Kidney tubule cell (primary cell): ENCODE measurements around the gene ABCD3.
A peak's percentile ranks its signal among the peaks of the same experiment; 100 is the strongest.
"Not testable (repeated sequence)": the region's sequence is repeated elsewhere in the genome, so short reads cannot be mapped to it uniquely, and the experiment has no call there.

Source experiments
- DNase-seq: peaks from one replicate; pipeline ENCODE4 v3.0.0-alpha.2; 2018; ENCODE audit warnings: low spot score

The ABCD3 gene

GRCh38 chr1:94413311-94413710 is 4.9 kb upstream of the ABCD3 start:
- DNase-seq = no peak

DNA sequence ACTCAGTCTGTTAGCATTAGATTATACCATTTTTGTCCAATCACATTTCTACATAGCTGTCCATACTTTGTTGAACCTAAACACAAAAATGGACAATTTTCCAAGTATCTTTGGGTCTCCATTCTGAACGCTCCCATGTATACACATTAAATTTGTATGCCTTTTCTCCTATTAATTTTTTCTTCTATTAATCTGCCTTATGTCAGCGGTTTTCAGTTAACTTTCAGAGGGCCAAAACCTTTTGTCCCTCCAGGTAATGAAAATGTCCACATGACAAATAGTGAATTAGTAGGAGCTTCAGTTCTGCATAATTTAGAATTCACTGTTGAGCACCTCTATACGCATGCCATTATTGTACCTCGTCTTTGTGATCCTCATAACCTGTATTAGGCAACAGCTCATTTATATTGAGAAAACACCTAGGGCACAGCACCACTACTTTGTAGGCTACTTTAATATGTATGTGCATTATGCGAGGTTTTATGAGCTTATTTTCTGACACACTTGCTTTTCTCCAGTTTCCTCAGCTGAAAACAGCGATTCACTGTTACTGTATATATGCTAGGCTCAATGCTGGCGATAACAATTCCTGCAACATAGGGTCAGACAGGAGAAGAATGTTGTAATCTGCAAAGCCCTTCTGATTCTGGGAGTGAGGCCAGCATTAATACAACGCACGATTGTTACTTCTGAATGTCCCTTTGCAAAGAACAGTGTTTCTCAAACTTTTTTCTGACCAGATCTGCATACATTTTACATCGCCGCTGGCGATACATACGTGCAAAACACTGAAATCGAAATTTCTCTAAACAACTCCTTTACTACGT is 1.1 kb upstream of the ABCD3 start:
- DNase-seq = peak; percentile 38

DNA sequence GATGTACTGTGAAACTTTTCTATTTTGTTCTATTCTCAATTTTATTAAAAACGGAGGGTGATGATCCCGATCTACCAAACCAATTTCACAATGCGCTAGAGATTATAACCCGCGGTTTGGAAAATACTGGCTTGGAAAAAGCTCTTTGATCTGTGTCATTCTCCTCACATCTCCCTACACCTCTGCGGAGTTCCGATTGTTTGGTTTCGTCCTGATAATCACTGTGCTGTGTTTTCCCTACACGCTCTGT is 536 bp upstream of the ABCD3 start:
- no peak for DNase-seq

- DNase-seq = peak; percentile 54
Observed at GRCh38 chr1:94418664-94419655, 771 bp downstream of the ABCD3 start.

DNA sequence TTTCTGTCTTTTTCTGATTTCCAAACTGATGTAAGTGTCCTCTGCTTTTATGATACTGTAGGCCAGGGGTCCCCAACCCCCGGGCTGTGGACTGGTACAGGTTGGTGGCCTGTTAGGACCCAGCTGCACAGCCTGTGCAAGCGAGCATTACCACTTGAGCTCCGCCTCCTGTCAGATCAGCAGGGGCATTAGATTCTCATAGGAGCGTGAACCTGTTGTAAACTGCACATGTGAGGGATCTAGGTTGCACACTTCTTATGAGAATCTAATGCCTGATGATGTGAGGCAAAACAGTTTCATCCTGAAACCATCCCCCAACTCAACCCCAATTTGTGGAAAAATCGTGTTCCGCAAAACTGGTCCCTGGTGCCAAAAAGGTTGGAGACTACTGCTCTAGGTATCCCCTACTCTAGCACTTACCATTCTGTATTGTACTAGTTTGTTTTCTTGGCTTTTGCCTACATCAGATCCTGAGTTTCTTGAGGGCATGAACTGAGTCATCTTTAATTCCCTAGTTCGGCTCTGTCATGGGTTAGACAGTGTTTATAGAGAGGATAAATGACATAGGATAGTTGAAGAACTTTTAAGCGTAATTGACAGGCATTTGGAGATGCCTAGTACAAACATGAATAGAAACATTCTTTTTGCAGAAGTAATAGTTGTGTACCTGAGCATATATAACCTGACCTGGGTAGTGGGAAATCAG is 4.1 kb downstream of the ABCD3 start:
- no peak for DNase-seq

- DNase-seq = no peak
Observed at GRCh38 chr1:94425821-94426484, 7.8 kb downstream of the ABCD3 start.

- DNase-seq = not testable (repeated sequence)
Observed at GRCh38 chr1:94426485-94426870, 8.3 kb downstream of the ABCD3 start.

DNA sequence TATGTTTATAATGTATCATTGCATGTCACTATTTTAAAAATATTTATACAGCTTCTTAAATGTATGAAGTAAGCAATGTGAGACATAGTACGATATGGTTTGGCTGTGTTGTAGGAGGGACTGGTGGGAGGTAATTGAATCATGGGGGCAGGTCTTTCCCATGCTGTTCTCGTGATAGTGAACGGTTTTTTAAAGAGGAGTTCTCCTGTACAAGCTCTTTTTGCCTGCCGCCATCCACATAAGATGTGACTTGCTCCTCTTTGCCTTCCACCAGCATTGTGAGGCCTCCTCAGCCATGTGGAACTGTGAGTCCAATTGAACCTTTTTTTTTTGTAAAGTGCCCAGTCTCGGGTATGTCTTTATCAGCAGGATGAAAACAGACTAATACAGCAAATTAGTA is 10.3 kb downstream of the ABCD3 start:
- no peak for DNase-seq

- DNase-seq = not testable (repeated sequence)
Observed at GRCh38 chr1:94428927-94429528, 10.8 kb downstream of the ABCD3 start.

DNA sequence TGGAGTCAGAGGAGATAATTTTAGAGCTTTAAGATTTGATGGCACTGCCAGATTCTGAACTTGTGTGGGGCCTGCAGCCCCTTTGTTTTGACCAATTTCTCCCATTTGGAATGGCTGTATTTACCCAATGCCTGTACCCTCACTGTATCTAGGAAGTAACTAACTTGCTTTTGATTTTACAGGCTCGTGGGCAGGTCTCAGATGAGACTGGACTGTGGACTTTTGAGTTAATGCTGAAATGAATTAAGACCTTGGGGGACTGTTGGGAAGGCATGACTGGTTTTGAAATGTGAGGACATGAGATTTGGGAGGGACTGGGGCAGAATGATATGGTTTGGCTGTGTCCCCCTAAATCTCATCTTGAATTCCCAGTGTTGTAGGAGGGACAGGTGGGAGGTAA is 11.9 kb downstream of the ABCD3 start:
- DNase-seq = not testable (repeated sequence)

DNA sequence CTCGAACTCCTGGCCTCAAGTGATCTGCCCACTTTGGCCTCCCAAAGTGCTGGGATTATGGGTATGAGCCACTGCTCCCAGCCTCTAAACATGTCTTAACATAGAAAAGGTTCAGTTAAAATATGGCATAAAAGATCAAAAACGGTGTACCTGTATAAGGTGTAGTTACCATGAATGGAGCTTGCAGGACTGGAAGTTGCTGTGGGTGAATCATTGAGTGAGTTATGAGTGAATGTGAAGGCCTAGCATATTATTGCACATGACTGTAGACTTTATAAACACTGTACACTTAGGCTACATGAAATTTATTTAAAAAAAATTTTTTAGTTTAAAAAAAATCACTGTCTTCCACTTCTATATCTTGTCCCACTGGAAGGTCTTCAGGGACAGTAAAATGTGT is 15.7 kb downstream of the ABCD3 start:
- DNase-seq = no peak

DNA sequence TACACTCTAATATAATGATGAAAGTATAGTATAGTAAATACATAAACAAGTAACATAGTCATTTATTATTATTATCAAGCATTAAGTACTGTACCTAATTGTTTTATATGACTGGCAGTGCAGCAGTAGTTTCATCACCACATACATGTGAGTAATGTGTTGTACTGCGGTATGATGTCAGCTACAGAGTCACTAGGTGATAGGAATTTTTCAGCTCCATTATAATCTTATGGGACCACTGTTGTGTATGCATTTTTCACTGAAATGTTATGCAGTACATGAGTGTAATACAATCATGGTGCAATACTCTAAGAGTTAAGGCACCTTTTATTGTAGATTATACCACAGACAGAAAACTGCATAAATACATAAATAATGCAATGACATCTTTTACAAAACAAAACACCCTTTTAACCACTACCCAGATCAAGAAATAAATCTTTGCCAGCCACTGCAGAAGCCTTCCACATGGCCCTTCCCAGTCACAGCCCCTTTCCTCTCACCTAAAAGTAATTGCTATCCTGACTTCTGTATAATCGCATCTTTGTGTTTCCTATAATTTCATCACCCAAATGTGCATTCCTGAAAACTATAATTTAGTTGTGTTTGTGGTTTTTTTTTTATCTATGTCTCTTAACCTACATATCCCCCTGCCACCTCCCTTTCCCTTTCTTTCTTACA is 16.3 kb downstream of the ABCD3 start:
- DNase-seq = peak; percentile 13

GRCh38 chr1:94438692-94439276 is 20.6 kb downstream of the ABCD3 start:
- no peak for DNase-seq

DNA sequence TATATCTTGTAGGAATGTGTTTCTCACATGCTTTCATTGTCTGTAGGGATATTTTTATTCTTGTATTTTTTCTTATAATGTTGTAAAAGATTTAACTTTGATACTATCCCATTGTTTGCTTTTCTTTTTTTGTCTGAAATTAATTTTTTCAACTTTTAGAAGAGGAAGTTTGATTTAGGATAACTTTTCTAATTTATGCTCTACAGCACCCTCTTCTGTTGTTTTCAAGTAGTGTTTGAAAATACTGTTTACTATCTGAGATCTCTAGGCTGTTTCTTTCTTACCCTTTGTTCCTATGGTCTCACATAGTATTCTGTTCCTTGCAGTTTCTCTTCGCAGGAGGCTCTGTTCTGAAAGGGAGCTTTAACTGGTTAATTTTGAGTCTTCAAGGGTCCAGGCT is 21.9 kb downstream of the ABCD3 start:
- no peak for DNase-seq

- DNase-seq = not testable (repeated sequence)
Observed at GRCh38 chr1:94443067-94443466, 24.9 kb downstream of the ABCD3 start.

DNA sequence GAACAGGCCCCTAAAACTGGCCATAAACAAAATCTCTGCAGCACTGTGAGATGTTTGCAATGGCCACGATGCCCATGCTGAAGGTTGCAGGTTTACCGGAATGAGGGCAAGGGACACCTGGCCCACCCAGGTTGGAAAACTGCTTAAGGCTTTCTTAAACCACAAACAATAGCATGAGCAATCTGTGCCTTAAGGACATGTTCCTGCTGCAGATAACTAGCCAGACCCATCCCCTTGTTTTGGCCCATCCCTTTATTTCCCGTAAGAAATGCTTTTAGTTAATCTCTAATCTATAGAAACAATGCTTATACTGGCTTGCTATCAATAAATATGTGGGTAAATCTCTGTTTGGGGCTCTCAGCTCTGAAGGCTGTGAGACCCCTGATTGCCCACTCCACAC is 26.6 kb downstream of the ABCD3 start:
- not testable (repeated sequence) for DNase-seq

DNA sequence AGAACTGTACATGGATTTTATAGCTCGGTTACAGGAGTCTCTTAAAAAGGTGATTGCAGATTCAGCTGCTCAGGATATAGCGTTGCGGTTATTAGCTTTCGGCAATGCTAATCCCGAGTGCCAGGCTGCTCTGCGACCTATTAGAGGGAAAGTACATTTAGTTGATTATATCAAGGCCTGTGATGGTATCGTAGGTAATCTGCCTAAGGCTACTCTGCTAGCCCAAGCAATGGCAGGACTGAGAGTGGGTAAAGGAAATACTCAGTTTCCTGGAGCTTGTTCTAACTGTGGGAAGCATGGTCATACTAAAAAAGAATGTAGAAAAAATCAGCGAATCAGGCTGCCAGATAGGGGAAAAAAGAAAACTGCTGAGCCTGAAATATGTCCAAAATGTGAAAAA is 27.5 kb downstream of the ABCD3 start:
- DNase-seq = not testable (repeated sequence)

DNA sequence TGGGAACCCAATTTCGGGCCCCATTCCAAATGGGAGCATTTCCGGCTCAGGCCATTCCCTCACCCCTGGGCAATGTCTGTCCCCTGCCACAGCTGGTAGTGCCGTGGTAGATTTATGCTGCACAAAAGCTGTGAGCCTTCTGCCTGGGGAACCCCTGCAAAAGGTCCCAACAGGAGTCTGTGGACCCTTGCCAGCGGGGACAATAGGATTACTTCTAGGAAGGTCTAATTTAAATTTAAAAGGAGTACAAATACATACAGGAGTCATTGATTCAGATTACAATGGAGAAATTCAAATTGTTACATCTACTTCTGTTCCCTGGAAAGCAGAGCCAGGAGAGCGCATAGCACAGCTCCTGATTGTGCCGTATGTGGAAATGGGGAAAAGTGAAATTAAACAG is 28.0 kb downstream of the ABCD3 start:
- DNase-seq = not testable (repeated sequence)

DNA sequence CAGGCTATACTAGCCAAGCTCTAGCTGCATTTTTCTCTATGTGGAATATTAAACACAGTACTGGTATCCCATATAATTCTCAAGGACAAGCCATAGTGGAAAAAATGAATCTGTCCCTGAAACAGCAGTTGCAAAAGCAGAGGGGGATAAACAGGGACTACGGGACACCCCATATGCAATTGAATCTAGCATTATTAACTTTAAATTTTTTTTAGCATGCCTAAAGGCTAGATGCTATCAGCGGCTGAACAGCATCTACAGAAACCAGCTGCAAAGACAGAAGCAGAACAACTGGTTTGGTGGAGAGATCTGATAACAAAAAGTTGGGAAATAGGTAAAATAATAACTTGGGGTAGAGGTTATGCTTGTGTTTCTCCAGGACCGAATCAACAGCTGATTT is 30.6 kb downstream of the ABCD3 start:
- DNase-seq = not testable (repeated sequence)

- DNase-seq = no peak
Observed at GRCh38 chr1:94456736-94457135, 38.5 kb downstream of the ABCD3 start.

GRCh38 chr1:94462606-94463005 is 44.4 kb downstream of the ABCD3 start:
- no peak for DNase-seq
